Left ventricle myocardium inferior (tissue), 1 donor: ENCODE data around the gene RBP5. TPM values are rescaled to one million over a fixed set of nuclear protein-coding genes. Genes with fewer than 3 reads are reported as not detected.

Source experiments
- DNase-seq: peaks from one replicate; pipeline ENCODE4 v3.0.0-alpha.2; 2020
- H3K27ac ChIP-seq: fragments of 200-600 bp; replicated peaks from 2 replicates; pipeline ENCODE4 v1.8.0; 2021
- H3K27me3 ChIP-seq: fragments of 200-600 bp; 2 replicates; pipeline ENCODE4 v1.8.0; 2021; ENCODE audit warnings: low read depth
- H3K36me3 ChIP-seq: fragments of 200-600 bp; 2 replicates; pipeline ENCODE4 v1.8.0; 2021
- H3K4me1 ChIP-seq: fragments of 200-600 bp; 2 replicates; pipeline ENCODE4 v1.8.0; 2021
- H3K4me3 ChIP-seq: fragments of 200-600 bp; 2 replicates; pipeline ENCODE4 v1.8.0; 2021; ENCODE audit warnings: mild to moderate bottlenecking, moderate library complexity
- H3K9me3 ChIP-seq: fragments of 200-600 bp; replicated peaks from 2 replicates; pipeline ENCODE4 v1.8.0; 2021
- intact Hi-C: fragments of 100-400 bp; cut with micrococcal nuclease; formaldehyde crosslinking; loops from one replicate; pipeline ENCODE4 v1.11.0; 2022
- long read RNA-seq: library from polyadenylated mRNA; unstranded; transcript quantifications from one replicate; pipeline ENCODE4 v2.0.0, GENCODE V29; 2021
- total RNA-seq: library from RNA; stranded (reverse); fragmentation: NEBNext Ultra II Directional; extraction: Animal tissue kit (Norgen Biotek cat#: 25700); gene quantifications from one replicate; pipeline ENCODE4 v1.2.1, GENCODE V29; 2021
- TF ChIP-seq, protein P1 (sequence below): fragments of 200-600 bp; IDR thresholded peaks from 2 replicates; pipeline ENCODE4 v1.8.0; 2021; ENCODE audit warnings: antibody characterized with exemption, mild to moderate bottlenecking, borderline replicate concordance
- donor health status: DM: no; HTN: yes; CAD: no; lungs with severe emphysema.

The RBP5 gene, protein sequence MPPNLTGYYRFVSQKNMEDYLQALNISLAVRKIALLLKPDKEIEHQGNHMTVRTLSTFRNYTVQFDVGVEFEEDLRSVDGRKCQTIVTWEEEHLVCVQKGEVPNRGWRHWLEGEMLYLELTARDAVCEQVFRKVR
- total RNA-seq = 0.47 TPM
- long read RNA-seq = 0 reads

DNA sequence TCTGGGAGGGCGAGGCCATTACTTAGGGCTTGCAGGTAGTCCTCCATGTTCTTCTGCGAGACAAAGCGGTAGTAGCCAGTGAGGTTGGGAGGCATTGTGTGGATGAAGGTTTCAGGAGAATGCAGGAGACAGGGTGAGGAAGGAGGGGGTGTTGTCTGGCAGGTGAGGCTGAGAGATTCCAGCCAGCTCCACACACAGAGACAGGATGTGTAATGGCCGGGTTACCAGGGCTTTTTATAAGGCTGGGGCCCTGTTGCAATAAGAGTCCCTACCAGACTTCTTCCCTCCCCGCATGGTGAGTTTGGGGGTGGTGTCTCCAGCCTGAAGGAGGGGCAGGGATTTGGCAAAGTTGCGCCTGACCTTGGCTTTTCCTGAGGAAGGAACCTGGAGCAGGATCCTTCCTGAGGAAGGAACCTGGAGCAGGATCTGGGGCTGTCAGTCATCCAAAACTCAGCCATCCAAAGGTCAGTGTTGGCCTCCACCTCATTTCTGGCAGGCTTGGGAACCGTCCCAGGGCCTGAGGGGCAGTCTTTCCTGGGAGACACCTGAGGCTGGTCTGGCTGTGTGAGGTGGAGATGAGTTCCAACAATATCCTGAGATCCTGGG lies at the start of gene RBP5:
Gene RBP5 (minus strand): TSS at position 209 of the 606 bp plus-strand sequence. CDS start 114 bp downstream, at position 95.
- Histone ChIP-seq H3K27me3 (peaks cover 19% of the 10 kb centered on the region), H3K9me3 (no peaks in the 10 kb centered on the region), H3K36me3 (no peaks in the 10 kb centered on the region), H3K4me3 (peak within 1 kb of the TSS; percentile 76), H3K4me1 (peaks cover 35% of the 10 kb centered on the region), H3K27ac (peak within 1 kb of the TSS; percentile 63)
- TF ChIP-seq, protein P1, sequence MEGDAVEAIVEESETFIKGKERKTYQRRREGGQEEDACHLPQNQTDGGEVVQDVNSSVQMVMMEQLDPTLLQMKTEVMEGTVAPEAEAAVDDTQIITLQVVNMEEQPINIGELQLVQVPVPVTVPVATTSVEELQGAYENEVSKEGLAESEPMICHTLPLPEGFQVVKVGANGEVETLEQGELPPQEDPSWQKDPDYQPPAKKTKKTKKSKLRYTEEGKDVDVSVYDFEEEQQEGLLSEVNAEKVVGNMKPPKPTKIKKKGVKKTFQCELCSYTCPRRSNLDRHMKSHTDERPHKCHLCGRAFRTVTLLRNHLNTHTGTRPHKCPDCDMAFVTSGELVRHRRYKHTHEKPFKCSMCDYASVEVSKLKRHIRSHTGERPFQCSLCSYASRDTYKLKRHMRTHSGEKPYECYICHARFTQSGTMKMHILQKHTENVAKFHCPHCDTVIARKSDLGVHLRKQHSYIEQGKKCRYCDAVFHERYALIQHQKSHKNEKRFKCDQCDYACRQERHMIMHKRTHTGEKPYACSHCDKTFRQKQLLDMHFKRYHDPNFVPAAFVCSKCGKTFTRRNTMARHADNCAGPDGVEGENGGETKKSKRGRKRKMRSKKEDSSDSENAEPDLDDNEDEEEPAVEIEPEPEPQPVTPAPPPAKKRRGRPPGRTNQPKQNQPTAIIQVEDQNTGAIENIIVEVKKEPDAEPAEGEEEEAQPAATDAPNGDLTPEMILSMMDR = no peak
- intact Hi-C loops = no loop called here
- no peak for DNase-seq

DNA sequence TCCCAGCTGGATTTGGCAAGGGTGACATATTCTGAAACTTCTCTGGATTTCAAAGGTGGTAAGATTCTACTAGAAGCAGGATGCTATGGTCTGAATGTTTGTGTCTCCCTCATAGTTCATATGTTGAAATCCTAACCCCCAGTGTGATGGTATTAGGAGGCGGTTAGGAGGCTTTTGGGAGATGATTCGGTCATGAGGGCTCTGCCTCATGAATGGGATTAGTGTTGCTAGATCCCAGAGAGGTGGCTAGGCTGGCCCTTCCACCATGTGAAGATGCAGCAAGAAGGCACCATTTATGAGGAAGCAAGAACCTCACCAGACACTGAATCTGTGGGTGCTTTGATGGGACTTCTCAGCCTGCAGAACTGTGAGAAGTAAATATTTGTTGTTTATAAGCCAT lies 49.8 kb upstream of the RBP5 start:
- no peak overlapping the region for H3K4me3 ChIP-seq
- no peaks in the 10 kb centered on the region for H3K4me1 ChIP-seq
- H3K27ac ChIP-seq = no peak overlapping the region
- peaks cover 66% of the 10 kb centered on the region for H3K27me3 ChIP-seq
- TF ChIP-seq, protein P1 = no peak
- no peak for DNase-seq
- peaks cover 6% of the 10 kb centered on the region for H3K9me3 ChIP-seq
- no peaks in the 10 kb centered on the region for H3K36me3 ChIP-seq
- intact Hi-C loops = no loop called here

DNA sequence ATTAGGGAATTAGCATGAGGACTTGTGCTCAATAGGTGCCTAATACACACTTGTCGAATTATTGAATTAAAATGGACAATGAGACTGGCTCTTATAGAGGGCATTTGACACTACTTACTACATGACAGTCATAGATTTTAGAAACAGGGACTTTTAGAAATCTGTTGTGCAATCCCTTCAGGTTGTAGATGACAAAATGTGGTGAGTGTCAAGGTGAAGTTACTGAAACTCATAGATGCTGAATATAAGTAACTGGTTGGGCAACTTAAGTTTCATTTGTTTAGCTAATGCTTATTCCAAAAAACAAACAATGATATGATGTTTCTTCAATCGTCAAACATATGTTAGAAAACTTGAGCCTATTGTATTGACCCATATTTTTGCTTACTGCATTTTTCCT lies 47.9 kb upstream of the RBP5 start:
- intact Hi-C loops = no loop called here
- TF ChIP-seq, protein P1 = no peak
- Histone ChIP-seq H3K9me3 (peaks cover 12% of the 10 kb centered on the region), H3K4me1 (no peaks in the 10 kb centered on the region), H3K27ac (no peak overlapping the region), H3K27me3 (peaks cover 66% of the 10 kb centered on the region), H3K36me3 (no peaks in the 10 kb centered on the region), H3K4me3 (no peak overlapping the region)
- no peak for DNase-seq

DNA sequence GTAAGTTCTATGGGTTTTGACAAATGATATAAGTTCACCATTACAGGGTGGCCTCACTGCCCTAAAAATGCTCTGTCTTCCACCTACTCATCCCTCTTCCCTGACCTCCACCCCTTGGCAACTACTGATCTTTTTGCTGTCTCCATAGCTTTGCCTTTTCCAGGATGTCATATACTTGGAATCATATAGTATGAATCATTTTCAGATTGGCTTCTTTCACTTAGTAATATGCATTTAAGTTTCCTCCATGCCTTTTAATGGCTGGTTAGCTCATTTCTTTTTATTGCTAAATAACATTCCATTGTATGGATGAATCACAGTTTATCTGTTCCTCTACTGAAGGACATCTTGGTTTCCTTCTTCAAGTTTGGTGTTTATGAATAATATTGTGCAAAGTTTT lies 46.8 kb upstream of the RBP5 start:
- no peak for DNase-seq
- peaks cover 22% of the 10 kb centered on the region for H3K9me3 ChIP-seq
- no peak overlapping the region for H3K4me3 ChIP-seq
- intact Hi-C loops = no loop called here
- H3K27me3 ChIP-seq = peaks cover 58% of the 10 kb centered on the region
- no peaks in the 10 kb centered on the region for H3K4me1 ChIP-seq
- H3K27ac ChIP-seq = no peak overlapping the region
- no peaks in the 10 kb centered on the region for H3K36me3 ChIP-seq
- TF ChIP-seq, protein P1 = no peak

DNA sequence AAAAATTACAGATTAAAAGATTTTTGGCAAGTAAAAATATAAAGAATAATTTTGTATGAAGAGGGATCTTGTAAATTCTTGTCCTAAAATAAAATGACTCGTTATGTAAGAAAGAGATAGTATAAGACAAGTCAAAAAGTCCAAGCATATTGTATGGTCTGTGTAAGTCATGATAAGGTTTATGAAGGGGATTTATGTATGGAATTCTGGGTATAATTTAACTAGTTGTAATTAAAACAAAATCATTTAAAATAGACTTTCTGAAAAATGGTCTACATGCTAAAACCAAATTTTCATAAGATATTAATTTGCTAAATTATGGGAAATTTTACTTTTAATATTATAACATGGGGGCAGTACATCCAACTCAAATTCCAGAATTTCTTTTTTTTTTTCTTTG lies 43.2 kb upstream of the RBP5 start:
- Histone ChIP-seq H3K36me3 (no peaks in the 10 kb centered on the region), H3K27ac (no peak overlapping the region), H3K27me3 (peaks cover 25% of the 10 kb centered on the region), H3K4me1 (no peaks in the 10 kb centered on the region), H3K4me3 (no peak overlapping the region), H3K9me3 (peaks cover 48% of the 10 kb centered on the region)
- TF ChIP-seq, protein P1 = no peak
- no peak for DNase-seq
- intact Hi-C loops = no loop called here
